SK-MEL-5 (cell line): ENCODE data around the gene TRIM33. TPM values are rescaled to one million over a fixed set of nuclear protein-coding genes. Genes with fewer than 3 reads are reported as not detected.
"Not testable (repeated sequence)": the region's sequence is repeated elsewhere in the genome, so short reads cannot be mapped to it uniquely, and the experiment has no call there.

Source experiments
- DNase-seq: peaks from one replicate; pipeline ENCODE4 v3.0.0-alpha.2; 2016; ENCODE audit warnings: low read depth, low spot score
- in situ Hi-C: cut with HindIII; loops from 2 replicates; pipeline ENCODE4 v1.10.0; 2016; ENCODE audit warnings: low sequenced_read_pairs, high pct_unique_total_duplicates, low pct_unique_long_range_greater_than_20kb
- total RNA-seq: library from RNA; depleted of rRNA; stranded (reverse); fragments of >200 nt; shearing (Covaris generic); gene quantifications from 2 replicates; pipeline ENCODE4 v1.2.3, GENCODE V29; 2014

TRIM33 gene
- total RNA-seq, 1 experiment from 2014 or later = 34.7 TPM

DNA sequence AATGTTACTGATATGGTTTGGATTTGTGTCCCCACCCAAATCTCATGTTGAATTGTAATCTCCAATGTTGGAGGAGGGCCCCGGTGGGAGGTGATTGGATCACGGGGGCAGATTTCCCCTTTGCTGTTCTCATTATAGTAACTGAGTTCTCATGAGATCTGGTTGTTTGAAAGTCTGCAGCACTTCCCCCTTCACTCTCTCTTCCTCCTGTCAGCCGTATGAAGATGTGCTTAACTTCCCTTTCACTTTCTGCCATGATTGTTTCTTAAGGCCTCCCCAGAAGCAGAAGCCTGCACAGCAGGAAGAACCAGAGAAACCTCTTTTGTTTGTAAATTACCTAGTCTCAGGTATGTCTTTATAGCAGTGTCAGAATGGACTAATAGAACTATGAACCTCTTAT lies 28.4 kb downstream of the TRIM33 start:
- in situ Hi-C loops = no loop called here
- DNase-seq = no peak

DNA sequence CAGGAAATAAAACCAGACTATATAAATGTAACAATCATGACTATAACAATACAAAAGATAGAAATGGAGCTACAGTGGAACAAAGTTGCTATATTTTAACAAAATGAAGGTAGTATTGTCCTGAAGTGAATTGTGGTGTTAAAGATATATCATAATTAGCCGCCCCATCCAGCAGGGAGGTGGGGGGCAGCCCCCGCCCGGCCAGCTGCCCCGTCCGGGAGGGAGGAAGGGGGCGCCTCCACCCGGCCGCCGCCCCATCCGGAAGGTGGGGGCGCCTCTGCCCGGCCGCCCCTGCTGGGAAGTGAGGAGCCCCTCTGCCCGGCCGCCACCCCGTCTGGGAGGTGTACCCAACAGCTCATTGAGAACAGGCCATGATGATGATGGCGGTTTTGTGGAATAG lies 31.4 kb downstream of the TRIM33 start:
- in situ Hi-C loops, DNase-seq: not testable (repeated sequence)

GRCh38 chr1:114479134-114479533 lies 31.9 kb downstream of the TRIM33 start:
- in situ Hi-C loops = no loop called here
- DNase-seq = no peak

DNA sequence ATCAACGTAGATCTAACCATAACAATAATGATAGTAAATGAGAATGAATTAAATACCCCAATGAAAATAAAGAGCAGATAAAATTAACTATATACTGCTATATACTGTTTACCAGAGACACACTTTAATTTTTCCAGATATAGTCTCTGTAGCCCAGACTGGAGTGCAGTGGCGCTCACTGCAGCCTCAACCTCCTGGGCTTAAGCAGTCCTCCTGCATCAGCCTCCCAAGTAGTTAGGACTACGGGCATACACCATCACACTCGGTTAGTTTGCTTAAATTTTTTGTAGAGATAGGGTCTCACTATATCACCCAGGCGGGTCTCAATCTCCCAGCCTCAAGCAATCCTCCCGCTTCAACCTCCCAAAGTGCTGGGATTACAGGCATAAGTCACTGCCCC lies 37.2 kb downstream of the TRIM33 start:
- in situ Hi-C loops = no loop called here
- DNase-seq = no peak

DNA sequence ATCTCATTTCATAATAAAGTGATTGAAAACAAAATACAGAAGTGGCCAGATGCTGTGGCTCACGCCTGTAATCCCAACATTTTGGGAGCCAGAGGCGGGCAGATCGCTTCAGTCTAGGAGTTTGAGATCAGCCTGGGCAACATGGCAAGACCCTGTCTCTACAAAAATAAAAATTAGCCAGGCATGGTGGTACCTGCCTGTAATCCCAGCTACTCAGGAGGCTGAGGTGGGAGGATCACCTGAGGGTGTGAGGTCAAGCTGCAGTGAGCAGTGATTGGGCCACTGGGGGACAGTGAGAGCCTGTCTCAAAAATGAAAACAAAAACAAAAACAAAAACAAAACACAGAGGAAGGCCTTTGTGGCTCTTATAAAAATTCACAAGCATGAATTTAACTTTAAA lies 38.6 kb downstream of the TRIM33 start:
- no peak for DNase-seq
- in situ Hi-C loops = no loop called here

DNA sequence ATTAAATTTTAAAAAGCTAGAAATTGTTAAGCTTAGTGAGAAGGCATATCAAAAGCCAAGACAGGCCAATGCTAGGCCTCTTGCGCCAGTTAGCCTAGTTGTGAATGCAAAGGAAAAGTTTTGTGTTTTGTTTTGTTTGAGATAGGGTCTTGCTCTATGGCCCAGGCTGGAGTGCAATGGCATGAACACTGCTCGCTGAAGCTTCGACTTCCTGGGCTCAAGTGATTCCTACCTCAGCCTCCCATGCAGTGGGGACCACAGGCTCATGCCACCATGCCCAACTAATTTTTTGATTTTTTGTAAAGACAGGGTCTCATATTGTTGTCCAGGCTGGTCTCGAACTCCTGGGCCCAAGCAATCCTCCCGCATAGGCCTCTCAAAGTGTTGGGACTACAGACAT lies 40.3 kb downstream of the TRIM33 start:
- in situ Hi-C loops = no loop called here
- no peak for DNase-seq

DNA sequence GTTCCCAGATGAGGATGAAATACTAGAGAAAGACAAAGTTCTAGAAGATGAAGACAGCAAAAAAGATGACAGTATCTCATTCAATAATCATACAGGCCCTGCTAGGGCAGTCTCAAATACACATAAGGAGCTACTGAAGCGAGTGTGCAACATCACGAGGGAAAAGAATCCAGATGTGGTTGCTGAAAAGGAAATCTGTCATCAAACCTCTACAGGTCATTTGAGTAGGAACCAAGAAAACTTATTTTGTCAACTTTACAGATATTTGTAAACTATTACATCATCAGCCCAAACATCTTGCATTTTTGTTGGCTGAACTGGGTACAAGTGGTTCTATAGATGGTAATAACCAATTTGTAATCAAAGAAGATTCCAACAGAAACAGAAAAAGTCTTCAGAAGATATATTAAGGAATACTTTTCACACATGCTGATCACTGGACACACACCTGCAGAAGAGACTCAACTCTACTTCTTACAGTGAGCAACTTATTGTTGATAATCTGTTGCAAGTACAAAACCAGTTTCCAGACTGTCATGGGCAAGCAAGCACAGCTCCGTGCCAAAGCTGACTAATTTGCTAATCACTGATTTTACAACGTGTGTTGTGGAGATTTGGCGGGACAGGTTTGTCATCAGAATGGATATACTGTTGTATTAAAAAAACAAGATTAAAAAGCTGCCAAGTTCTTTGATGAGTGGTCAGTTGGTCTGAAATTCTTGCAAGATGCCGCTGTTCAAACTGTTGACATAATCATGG lies 42.1 kb downstream of the TRIM33 start:
- in situ Hi-C loops = no loop called here
- no peak for DNase-seq

GRCh38 chr1:114468047-114468446 lies 43.0 kb downstream of the TRIM33 start:
- DNase-seq = no peak
- in situ Hi-C loops = no loop called here

- no peak for DNase-seq
Measured at GRCh38 chr1:114467491-114467890, 43.5 kb downstream of the TRIM33 start.

GRCh38 chr1:114466334-114467014 lies 44.5 kb downstream of the TRIM33 start:
- in situ Hi-C loops = no loop called here
- no peak for DNase-seq

More at GRCh38 chr1:114467491-114467890, 43.5 kb downstream of the TRIM33 start:
- in situ Hi-C loops = no loop called here

DNA sequence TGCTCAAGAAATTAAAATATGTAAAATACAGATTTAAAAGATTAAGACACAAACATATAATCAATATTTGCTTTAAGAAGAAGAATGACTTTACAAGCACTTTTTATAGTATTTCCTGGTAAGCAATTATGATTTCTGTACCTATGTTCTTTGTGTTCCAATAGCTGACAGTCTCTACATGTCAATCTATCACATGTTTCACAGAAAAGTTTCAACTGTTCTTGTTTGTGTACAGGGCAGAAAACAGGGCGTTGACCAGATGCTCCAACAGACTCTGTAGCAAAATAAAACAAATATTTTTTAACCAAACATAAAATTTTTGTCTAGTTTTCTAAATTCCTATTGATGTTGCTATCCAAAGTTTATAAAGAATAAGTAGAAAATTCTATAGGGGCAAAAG lies 48.0 kb downstream of the TRIM33 start:
- DNase-seq = no peak
- in situ Hi-C loops = no loop called here

GRCh38 chr1:114462341-114462740 lies 48.7 kb downstream of the TRIM33 start:
- DNase-seq = no peak
- in situ Hi-C loops = no loop called here

GRCh38 chr1:114458237-114458777 lies 52.7 kb downstream of the TRIM33 start:
- in situ Hi-C loops = no loop called here

GRCh38 chr1:114457675-114458236 lies 53.2 kb downstream of the TRIM33 start:
- no peak for DNase-seq
- in situ Hi-C loops = no loop called here

More at GRCh38 chr1:114458237-114458777, 52.7 kb downstream of the TRIM33 start:
- DNase-seq = peak; percentile 88

DNA sequence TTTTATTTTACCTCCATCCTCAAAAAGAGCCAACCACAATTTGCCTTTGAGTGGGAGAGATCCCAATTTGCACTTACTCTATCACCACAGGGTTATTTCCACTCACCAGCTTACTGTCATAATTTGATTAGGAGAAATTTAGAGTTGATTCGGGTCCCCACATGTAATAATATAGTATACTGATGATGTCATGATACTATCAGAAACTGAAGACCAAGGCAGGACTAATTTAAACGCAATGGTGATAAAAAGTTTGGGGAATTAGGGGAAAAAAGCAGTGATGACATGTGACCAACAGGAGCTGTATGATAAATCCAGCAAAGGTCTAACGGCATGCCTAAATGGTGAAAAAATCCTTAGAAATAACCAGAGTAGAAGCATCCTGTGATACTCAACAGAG lies 54.4 kb downstream of the TRIM33 start:
- DNase-seq = no peak
- in situ Hi-C loops = no loop called here

GRCh38 chr1:114455102-114455785 lies 55.8 kb downstream of the TRIM33 start:
- DNase-seq = peak; percentile 23
- in situ Hi-C loops = no loop called here

DNA sequence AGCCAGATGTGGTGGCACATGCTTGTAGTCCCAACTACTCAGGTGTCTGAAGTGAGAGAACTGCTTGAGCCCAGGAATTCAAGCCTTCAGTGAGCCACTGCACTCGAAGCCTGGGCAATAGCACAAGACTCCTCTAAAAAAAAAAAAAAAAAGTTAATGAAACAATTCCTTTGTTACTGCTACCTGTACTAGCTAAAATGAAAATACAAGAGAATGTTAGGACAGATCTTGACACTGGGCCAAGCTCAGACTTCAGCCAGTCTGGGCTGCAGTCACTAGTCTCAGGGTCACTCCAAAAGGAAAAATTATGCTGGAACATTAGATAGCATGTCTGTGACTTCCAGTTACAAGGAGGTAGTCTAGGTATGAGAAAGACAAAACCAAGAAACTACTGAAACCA lies 56.5 kb downstream of the TRIM33 start:
- in situ Hi-C loops = no loop called here

GRCh38 chr1:114453361-114453784 lies 57.6 kb downstream of the TRIM33 start:
- no peak for DNase-seq
- in situ Hi-C loops = no loop called here

More for the DNA sequence above, 56.5 kb downstream of the TRIM33 start:
- no peak for DNase-seq
